HG03575 (cell line): ENCODE results near the gene KLHL5.

ENCODE experiments used
- ATAC-seq: cut with Tn5 transposase; IDR thresholded peaks from one replicate; pipeline ENCODE4 v1.9.1; 2021; ENCODE audit not compliant: unreplicated experiment, insufficient number of reproducible peaks, low FRiP score; ENCODE audit errors: extremely low read depth

The KLHL5 gene

DNA sequence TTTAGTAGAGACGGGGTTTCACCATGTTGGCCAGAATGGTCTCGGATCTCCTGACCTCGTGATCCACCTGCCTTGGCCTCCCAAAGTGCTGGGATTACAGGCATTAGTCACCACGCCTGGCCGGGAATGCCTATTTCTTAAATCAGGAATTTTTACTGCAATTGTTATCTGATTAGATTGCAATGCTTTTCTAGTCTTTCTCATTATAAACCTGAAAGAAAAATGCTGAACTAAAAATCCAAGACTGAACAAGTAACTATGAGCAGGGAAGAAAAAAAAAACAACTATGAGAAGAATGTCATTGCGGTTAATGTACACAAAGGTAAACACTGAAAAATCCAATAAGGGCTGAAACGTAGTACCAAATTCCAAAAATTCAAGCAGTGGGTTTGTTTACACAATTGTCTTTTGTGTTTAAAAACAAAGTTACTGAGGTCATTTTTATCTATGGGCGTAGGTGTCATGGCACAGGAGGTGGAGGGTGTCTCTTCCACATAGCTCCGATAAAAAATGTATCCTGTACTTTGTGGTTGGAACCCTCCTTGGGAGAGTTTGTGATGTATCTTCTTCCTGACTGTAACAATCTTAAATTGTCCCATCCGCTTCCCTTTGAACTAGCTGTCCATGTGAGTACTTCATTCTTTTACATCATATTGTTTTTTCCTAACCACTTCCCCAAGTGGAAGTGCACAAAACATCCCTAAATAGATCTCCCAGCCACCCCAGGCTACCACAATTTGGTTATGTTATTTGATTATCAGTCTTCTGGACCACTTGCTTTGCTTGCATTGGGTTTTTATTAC lies 18.8 kb upstream of the KLHL5 start:
- no peak for ATAC-seq

DNA sequence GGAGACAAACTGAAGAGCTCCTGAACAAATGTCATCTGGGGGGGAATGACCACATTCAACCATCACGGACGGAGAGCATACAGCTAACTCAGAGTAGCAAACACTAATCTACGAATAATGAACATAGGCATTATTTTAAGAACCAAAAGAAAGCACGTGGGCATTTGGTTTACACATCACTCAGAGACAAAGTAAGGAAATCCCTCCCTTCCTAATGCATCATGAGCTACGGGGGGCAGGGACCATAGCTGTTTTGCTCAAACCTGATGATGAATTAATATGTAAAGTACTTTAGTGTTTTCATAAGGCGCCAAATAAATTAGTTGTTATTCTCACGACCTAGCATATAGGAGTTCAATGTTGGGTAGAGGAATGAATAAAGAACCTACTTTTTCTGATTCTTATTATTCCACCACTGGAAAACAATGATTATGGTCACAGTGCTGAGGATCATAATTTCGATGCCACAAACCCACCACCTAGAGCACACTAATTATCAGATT lies 18.1 kb upstream of the KLHL5 start:
- no peak for ATAC-seq

DNA sequence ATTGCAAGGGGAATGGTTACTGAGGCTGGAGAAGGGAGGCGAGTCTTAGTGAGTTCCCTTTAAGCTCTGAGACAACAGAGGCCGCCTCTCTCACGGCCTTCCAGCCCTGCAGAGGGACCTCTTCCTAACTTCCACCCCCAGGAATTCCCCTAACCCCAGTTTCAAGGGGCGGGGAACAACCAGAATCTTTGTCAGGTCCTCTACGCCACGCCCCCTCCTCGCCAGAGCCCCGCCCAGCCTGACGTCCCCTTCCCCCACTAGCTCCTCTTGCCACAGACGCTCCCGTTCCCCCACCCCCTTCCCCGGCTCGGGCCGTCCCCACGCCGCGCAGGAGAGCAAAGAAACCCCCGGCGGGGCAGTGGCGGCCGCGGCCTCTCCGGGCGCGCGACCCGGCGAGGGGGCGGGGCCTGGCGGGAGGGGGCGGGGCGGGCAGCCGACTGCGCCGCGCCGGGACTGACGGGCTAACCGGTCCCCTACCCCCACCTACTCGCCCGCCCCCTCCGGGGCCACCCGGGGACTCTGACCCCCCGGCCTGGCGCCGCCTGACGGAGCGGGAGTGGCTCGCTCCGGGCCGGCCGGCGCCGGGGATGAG lies 17.6 kb upstream of the KLHL5 start:
- no peak for ATAC-seq

DNA sequence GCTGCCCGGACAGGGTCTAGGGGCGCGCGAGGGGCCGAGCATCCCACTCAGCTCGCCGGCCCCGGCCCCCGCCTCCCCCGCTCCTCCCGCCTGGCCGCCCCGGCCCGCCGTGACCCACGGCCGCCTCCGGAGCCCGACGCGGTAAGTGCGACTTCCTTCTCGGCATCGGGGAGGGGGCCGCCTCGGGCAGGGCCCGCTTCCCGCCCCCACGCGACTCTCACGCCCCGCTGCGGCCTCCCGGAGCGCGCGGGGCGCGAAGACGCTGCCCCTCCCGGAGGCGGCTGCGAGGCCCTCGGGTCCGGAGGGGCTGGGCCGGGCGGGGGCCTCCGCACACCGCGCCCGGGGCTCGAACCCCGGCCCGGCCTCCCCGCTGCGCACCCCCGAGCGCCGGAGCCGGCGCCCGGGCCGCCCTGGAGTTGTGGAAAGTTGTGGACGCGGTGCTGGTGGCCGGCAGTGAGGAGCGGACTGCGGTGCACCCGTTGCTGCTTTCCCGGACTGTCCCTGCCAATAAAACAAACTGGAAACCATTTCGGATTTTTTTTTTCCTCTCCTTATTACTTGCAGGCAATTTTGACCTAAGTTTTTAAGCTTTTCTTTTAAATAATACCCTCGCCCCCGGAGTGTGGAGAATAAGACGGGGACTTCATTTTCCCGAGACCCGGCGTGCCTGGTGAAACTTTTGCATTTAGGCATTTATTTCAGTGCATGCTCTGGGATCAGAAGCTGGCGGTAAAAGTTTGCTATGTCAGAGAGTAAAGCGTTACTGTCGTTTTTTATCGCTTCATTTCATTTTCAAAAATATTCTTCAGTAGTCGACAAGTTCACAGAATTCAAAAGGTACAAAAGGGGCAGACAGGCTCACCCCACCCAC lies 16.8 kb upstream of the KLHL5 start:
- no peak for ATAC-seq

DNA sequence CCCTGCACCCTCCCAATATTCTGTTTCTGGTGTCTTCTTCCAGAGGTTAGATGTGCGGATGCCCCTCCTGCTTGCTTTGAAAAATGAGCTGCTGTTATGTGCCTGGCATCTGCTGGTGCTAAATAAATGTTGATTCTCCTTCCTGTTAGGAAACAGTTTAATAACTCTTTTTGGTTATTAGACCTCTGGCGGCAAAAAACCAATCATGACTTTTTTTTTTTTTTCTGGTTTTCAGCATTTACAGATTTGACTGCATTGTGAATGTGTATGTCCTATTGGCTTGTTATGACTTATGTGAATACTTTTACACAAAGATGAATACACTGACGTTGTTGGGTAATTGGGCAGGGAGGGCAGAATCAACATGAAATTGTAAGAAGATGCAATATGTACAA lies 16.2 kb upstream of the KLHL5 start:
- ATAC-seq = no peak

DNA sequence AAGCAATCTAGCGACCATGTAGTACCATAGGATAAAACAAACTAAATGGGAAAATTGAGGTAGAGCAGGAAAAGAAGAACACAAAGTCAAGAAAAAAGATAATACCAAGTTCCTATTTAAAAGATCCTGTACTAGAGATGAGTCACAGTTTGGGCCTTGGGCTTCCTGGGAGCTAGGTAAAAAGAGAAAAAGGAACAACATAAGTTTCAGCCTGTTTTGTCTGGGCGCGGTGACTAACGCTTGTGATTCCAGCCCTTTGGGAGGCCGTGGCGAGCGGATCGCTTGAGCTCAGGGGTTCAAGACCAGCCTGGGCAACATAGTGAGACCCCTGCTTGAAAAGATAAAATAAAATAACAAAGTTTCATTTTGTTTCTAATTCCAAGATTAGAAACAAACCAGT lies 15.8 kb upstream of the KLHL5 start:
- no peak for ATAC-seq

DNA sequence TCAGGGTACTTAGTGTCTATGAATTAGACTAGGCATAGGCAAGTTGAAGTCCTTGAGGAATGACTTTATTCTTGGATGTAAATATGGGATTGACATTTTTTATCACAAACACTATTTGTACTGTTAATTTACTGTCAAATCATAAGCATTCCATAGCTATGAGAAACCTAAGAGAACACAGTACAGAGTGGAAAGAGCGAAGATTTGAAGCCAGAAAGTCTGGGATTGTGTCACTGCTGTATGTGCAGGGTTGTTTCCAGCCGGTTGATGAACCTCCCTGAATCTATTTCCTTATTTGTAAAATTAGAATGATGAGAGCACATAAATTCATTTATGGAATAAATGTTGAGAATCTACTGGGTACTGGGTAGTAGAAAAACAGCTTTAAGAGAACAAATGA lies 14.4 kb upstream of the KLHL5 start:
- ATAC-seq = no peak

DNA sequence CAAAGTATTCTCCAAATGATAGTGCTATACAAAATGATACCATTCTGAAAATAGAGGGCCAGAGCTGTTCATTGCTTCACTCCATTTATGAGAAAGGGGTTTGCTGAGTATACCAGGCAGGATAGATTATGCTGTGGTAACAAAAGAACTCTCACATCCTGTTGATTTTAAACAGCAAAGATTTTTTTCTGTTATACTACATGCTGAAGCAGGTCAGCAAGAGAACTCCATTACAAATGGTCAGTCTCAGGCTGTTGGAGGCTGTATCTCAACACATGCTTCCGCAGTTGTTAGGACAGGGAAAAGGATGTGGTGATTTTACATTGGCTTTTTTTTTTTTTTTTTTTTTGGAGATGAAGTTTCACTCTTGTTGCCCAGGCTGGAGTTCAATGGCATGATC lies 13.7 kb upstream of the KLHL5 start:
- no peak for ATAC-seq

DNA sequence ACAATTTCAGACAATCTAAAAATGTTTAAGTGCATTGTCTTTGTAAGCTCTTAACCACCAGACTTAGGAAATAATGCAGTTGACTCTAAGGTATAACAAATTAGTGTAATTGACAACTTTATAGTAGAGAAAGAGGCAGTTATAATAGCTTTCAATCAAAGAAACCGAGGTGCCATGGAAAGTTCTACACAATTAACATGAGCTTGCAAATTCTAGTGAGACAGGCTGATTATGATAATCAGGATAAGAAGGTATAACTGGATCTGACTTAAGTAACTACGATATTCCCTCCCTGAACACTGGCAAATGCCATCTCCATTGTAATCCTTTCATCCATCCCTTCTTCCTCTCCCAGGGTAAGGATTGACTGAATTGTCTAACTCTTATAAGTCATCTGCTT lies 11.4 kb upstream of the KLHL5 start:
- ATAC-seq = no peak

DNA sequence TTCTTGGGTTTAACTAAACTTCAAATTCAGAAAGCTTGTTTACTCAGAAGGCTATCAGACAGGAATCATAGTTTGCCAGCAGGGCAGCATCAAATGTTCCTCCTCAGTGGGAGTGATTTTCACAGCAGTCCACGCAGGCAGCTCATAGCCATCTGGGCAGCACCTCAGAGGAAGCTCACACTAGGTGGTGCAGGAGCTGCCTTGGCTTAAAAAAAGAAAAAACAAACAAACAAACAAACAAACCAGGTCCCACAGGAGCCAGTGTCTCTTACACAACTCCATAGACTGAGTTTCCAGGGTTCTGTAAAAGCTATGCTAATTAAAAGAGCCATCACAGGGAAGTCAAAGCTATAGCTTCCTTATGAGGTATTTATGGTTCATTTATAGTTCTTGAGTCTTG lies 10.5 kb upstream of the KLHL5 start:
- no peak for ATAC-seq

DNA sequence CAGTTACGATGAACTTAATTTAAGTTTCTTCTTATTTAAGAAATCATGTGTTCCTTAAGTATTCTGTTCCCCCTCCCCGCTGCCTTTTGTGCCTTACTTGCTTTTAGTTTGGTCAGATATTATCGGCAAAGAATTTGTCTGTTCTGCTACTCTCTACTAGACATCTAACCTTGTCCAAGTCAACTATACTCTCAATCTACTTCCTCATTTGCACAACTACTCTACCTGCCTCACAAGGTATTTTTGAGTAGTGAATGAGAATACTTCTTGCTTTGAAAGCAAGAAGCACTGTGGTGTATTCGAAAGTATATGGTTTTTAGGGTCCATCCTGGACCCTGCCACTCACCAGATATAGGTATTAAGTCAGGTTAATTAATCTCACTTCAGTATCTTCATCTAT lies 8.0 kb upstream of the KLHL5 start:
- no peak for ATAC-seq

DNA sequence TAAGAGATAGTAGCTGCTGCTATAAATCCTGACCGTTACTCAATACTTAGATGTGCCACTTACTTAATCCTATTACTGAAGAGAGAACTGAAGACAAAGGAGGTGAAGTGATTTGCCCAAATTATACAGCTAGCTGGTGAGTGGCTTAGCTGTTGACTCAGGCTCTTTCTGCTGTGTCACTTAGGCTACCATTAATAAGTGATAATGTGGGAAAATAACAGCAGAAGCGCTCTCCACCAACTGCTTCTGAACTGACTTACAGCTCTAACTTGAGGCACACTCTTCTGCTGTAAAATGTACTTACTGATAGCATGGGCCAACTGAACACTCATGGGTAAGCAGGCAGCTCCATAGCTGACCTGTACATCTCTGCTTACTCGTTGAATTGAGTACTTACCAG lies 7.5 kb upstream of the KLHL5 start:
- no peak for ATAC-seq

DNA sequence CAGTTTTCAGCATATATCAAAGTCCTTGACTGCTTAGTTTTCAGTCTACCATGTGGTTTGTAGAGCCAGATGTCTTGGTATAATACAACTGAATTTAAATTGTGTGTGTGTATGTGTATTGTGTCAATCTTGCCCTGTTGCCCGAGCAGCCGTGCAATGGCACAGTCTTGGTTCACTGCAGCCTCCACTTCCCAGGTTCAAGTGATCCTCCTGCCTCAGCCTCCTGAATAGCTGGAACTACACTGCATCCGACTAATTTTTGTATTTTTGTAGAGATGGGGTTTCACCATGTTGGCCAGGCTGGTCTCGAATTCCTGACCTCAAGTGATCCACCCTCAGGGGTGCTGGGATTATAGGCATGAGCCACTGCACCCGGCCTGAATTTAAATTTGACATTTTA lies 6.0 kb upstream of the KLHL5 start:
- no peak for ATAC-seq

DNA sequence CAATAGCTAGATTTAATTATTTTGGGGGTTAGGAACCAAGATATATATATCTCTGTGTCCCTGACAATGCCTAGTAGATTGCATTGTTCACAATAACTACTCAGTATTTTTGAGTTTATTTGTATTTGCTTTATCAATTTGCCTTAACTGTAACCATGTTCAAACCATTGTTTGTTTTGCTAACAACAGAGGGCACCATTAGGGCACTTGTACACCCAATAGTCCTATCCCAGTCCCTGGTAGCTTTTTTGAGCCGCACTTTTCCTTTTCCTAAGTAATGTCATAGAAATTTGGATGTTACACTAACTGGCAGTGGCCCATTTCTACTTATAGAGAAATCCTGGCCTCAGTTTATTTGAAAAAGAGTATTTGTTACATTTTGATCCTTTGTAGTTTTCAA lies 575 bp upstream of the KLHL5 start:
- no peak for ATAC-seq

DNA sequence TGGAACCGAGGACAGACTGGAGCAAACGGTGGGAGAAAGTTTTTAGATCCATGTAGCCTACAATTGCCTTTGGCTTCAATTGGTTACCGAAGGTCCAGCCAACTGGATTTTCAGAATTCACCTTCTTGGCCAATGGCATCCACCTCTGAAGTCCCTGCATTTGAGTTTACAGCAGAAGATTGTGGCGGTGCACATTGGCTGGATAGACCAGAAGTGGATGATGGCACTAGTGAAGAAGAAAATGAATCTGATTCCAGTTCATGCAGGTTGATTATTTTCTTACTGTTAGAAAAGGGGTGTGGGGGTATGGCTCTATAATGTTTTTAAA lies 702 bp downstream of the KLHL5 start:
- ATAC-seq = no peak

DNA sequence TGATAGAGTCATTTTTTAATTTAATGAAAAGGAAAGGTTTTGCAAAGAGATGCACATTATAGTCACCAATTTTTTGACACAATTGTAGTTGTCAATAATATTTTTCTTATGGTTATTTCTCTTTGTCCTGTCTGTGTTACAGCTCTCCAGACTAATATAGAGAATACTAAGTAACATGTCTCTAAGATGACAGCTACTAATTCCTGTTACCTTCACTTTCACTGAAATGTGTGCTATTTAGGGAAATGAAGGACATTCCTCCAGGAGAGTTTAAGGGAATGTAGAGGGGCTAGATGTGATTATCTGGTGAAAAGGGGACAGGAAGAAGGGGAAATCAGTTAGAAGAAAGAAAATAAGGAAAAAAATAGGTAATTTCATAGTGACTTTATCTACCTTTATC lies 1.4 kb downstream of the KLHL5 start:
- no peak for ATAC-seq

DNA sequence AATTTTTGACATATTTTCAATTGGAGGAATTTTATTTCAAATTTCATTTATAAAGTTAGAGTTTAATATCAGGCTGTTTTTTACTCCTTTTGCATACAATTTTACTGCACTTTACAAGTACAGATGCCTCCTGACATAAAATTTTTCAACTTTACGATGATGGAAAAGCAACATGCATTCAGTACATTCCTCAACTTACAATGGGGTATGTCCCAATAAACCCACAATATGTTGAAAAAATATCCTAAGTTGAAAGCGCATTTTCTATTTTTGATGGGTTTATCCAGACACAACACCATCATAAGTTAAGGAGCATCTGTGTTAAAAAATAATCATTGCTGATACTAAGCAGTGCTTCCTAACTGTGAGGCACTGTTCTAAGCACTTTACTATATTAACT lies 4.3 kb downstream of the KLHL5 start:
- ATAC-seq = no peak

DNA sequence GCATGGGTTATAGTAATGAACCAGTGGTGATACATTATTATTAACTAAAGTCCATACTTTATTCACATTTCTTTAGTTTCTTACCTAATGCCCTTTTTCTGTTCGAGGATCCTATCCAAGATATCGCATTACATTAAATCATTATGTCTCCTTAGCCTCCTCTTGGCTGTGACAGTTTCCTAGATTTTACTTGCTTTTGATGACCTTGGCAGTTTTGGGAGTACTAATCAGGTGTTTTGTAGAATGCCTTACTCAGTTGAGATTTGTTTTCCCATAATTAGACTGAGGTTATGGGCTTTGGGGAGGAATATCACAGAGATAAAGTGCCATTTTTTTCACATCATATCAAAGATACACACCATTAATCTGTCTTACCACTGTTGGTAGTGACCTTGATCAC lies 5.0 kb downstream of the KLHL5 start:
- ATAC-seq = no peak

DNA sequence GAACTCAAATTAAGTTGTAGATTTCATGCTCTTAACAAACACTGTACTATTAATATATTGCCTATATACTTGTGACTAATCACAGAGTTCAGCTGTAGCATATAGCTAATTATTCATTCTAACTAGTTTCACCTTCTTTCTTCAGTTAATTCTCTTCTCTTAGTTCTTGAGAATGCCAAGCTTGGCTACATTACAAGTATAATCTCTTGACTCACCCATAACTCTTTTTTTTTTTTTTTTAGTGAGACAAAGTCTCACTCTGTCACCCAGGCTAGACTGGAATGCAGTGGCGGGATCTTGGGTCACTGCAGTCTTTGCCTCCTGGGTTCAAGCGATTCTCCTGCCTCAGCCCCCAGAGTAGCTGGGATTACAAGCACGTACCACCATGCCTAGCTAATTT lies 5.4 kb downstream of the KLHL5 start:
- ATAC-seq = no peak

DNA sequence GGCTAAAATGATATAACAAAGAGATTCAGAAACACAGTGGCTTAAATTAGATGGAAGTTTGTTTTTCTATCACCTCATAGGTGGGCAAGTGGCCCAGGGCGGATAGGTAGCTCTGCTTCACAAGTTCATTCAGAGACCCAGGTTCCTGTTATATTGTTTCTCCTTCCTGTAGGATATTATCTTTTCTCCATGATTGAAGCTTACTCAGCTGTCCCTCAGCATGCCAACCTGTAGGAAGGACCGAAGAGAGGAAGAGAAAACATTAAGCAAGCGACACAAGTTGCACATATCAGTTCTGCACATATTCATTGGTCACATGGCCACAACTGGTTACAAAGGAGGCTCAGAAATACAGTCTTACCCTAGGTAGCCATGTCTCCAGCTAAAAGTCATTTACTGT lies 6.9 kb downstream of the KLHL5 start:
- ATAC-seq = no peak
